ENCODE measurements around the gene NPL. TPM values are rescaled to one million over a fixed set of nuclear protein-coding genes. Genes with fewer than 3 reads are reported as not detected.

NPL gene
- total and polyA plus RNA-seq, 8 donors = 1.2 to 9.7 (median 2.7) TPM

GRCh38 chr1:182807907-182808306, 18.3 kb downstream of the NPL start:
- ATAC-seq = no peak
- Histone ChIP-seq H3K36me3 (no peaks in the 10 kb centered on the region), H3K4me1 (no peaks in the 10 kb centered on the region), H3K27me3 (no peaks in the 10 kb centered on the region), H3K27ac (no peak overlapping the region), H3K9me3 (no peaks in the 10 kb centered on the region), H3K4me3 (no peak overlapping the region)
- no peak for DNase-seq
- WGBS, 2 donors = 70 to 88% methylated on average over 3 of the region's 3 CpGs
- intact Hi-C loops (cut with DNase I) = no loop called here
- FAIRE-seq = no peak
- no peak for TF ChIP-seq CTCF (IDR thresholded peaks at IDR 0.05)

- no peak for FAIRE-seq
- DNase-seq = no peak
- intact Hi-C loops (cut with DNase I) = no loop called here
- TF ChIP-seq CTCF (IDR thresholded peaks at IDR 0.05) = no peak
- no peak for ATAC-seq
- H3K27ac ChIP-seq = no peak overlapping the region
- H3K4me3 ChIP-seq = no peak overlapping the region
- H3K9me3 ChIP-seq = no peaks in the 10 kb centered on the region
- H3K36me3 ChIP-seq = no peaks in the 10 kb centered on the region
- H3K27me3 ChIP-seq = no peaks in the 10 kb centered on the region
- 76 to 77% methylated on average over 3 of the region's 3 CpGs for WGBS, 2 donors
- H3K4me1 ChIP-seq = no peaks in the 10 kb centered on the region
Measured at GRCh38 chr1:182809414-182809957, 19.9 kb downstream of the NPL start.

GRCh38 chr1:182811975-182812722, 22.6 kb downstream of the NPL start:
- no peak overlapping the region for H3K4me3 ChIP-seq
- H3K27me3 ChIP-seq = no peaks in the 10 kb centered on the region
- H3K9me3 ChIP-seq = no peaks in the 10 kb centered on the region
- no peaks in the 10 kb centered on the region for H3K4me1 ChIP-seq
- intact Hi-C loops (cut with DNase I) = no loop called here
- no peak for ATAC-seq
- no peak for TF ChIP-seq CTCF (IDR thresholded peaks at IDR 0.05)
- DNase-seq = no peak
- 76 to 91% methylated on average over 4 of the region's 4 CpGs for WGBS, 2 donors
- H3K27ac ChIP-seq = no peak overlapping the region
- no peaks in the 10 kb centered on the region for H3K36me3 ChIP-seq
- FAIRE-seq = no peak

- no peak for FAIRE-seq
- H3K36me3 ChIP-seq = no peaks in the 10 kb centered on the region
Measured at GRCh38 chr1:182816863-182817262, 27.3 kb downstream of the NPL start.

More at GRCh38 chr1:182816863-182817262, 27.3 kb downstream of the NPL start:
- intact Hi-C loops (cut with DNase I) = no loop called here
- DNase-seq = no peak
- H3K4me3 ChIP-seq = no peak overlapping the region
- H3K27me3 ChIP-seq = no peaks in the 10 kb centered on the region
- ATAC-seq = no peak
- WGBS, 2 donors = 77 to 81% methylated on average over 2 of the region's 2 CpGs
- TF ChIP-seq CTCF (IDR thresholded peaks at IDR 0.05) = no peak
- no peaks in the 10 kb centered on the region for H3K9me3 ChIP-seq
- H3K4me1 ChIP-seq = no peaks in the 10 kb centered on the region
- no peak overlapping the region for H3K27ac ChIP-seq
